GM21723 (cell line): ENCODE results near the gene ETFB.

ENCODE experiments used
- ATAC-seq: cut with Tn5 transposase; IDR thresholded peaks from one replicate; pipeline ENCODE4 v1.9.1; 2021; ENCODE audit warnings: mild to moderate bottlenecking, moderate library complexity; ENCODE audit not compliant: unreplicated experiment

The ETFB gene

DNA sequence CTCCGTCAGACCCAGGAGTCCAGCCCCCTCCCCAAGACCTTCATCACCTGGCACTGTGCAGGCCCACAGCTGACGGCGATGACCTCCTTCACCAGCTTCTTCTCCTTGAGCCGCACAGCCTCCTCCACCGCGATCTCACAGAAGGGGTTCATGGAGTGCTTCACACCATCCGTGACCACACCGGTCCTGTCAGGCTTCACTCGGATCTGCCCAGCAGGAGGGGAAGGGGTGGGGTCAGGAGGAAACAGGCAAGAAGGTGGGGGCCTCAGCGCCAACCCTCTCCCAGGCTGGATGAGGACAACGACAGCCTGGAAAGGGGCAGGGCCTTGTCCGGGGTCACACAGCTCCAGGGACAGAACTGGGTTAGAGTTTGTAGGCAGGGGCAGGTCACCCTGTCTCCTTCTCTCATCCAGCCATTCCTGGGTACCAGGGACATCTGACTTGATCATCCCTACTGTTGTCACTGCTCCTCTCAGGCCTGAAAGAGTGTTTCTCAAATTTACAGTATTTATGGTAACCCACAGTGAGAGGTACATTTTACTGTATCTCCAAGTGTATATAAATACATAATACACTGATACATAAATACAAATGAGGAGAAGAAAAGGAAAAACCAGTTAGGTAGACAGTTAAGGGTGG, 12.0 kb downstream of the ETFB start:
- ATAC-seq: no peak

GRCh38 chr19:51352783-51353360, 13.3 kb downstream of the ETFB start:
- ATAC-seq: no peak

GRCh38 chr19:51351266-51351990, 14.8 kb downstream of the ETFB start:
- no peak for ATAC-seq

GRCh38 chr19:51347209-51347928, 18.8 kb downstream of the ETFB start:
- no peak for ATAC-seq

DNA sequence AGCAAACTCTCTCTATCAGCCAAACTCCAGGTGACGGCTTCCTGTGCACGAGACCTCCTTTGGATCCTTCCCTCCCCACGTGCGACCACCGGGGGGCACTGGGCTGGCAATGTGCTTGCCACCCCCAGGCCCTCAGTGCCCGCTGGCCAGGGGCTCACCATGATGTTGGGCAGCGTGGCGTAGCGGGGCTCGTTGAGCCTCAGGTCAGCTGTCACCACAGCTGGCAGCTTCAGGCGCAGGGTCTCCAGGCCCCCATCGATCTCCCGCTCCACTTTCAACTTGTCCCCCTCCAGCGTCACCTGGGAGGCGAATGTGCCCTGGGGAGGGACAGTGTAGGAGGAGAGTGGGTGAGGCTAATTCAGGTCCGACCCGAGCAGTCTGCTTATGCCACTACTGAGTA, 19.4 kb downstream of the ETFB start:
- ATAC-seq: no peak

GRCh38 chr19:51345076-51345620, 21.0 kb downstream of the ETFB start:
- no peak for ATAC-seq

DNA sequence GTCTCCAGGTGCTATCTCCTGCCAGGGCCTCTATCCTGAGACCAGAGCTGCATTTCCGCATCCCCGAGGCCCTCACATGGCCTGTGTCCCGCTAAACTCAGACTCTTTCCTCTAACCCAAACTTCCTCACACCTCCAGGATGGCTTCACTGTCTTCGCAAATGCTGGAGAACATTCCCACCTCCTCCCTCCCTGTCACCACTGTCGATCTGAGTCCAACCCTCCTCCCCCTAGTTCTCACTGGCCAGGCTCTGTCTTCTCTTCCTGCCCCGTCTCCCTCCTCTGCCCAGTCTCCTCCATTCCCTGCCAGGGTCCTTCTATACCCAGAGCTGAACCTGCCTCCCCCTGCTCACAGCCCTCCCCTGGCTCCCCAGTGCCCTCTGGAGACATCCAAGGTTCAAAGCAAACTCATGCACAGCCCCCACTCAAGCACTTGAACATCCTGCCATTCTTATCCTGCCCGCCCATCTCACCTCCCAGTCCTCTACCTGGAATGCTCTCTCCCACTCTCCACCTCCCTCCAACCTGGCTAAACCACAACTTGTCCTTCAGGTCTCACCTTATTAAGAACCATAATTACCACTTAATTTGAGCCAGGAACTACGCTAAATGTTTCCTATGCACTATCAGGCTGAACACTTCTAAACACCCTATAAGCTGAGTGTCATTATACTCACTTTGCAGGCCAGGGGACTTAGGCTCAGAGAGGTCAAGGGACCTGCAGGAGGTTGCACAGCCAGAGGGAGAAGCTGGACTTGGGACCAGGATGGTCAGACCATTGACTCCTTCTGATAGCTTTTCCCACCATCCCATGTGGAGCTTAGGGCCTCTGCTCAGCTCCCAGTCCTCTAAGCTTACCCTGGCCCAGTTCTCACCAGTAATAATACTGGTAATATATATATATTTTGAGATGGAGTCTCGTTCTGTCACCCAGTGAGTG, 23.3 kb downstream of the ETFB start:
- no peak for ATAC-seq

DNA sequence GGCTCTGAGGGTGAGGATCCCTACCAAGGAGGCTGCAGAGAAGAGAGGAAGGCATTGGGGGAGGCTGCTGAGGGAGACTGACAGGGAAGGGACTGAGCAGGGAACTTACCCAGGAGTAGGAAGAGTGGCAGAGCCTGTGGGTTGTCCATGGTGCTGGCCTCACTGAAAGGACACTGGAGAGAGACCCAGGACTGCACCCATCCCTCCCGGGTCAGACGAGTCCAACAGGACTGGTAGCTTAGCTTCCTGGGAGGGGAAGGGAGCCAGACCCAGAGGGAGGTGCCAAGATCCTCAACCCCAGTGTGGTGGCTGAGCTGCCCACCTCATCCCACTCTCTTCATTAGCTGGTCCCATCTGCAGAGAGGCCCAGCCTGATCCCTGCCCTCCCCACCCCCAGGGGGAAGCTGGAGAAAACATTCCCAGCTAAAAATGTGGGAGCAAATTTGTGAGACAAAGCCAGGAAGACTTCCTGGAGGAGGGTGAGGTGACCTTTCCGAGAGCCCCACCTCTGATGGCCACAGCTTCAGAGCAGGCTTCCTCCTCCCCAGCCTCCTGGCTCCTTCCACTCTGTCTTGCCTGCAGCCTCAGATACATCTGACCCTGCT, 24.1 kb downstream of the ETFB start, which contains the start of gene VSIG10L:
VSIG10L (minus strand) TSS at position 164 of the 605 bp plus-strand sequence; CDS start at position 149, 15 bp downstream.
- ATAC-seq: no peak

DNA sequence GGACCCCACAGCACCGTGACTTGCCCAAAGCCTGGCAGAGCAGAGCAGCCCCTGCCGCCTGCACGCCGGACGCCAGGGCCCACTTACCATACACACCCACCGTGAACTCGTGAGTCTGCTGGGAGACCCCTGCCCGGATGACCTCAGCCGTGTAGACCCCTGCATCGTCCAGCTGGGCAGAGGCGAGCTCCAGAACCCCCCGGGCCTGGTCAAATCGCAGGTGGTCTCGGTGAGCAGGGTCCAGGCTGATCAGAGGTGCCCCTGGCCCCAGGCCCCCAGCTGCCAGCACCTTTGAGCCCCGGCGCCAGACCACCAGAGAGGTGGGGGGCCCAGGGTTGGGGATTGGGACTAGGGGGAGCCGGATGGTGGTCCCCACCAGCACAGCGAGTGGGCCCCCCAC, 25.1 kb downstream of the ETFB start:
- ATAC-seq: no peak

GRCh38 chr19:51339687-51340656, 26.2 kb downstream of the ETFB start:
- peak; percentile 60 for ATAC-seq

GRCh38 chr19:51339313-51339686, 26.9 kb downstream of the ETFB start:
- ATAC-seq: peak; percentile 20

DNA sequence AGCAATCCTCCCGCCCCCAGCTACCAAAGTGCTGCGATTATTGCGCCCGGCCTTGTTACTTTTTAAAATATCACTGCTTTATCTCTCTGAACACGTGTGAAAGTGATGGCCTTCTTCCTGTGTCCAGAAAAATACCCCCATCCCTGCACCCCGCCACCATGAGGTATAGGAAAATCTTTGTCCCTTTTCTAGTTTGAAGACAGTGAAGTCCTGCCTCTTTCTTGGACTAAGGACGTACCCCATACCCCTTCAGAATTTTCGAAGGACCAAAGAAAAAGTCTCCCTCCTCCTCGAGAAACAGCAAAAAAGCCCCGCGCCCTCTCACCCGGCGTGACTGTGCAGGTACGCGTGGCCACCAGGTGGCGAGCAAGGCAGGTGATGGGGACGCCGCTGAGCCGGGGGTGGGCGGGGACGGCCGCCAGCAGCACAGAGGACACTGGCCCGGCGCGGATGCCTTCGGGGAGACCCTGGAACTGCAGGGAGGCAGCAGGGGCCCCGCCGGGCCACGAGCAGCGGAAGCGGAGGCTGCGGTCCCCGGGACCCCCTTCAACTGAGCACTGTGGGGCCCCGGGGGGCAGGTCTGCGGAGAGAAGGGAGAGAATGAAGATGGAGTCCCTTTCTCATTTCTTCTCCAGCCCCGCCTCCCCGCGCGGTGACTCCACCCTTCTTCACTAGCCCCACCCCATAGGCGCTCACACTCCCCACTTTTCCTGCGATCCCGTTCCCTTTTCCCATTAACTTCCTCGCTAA, 27.4 kb downstream of the ETFB start:
- ATAC-seq: peak; percentile 54

DNA sequence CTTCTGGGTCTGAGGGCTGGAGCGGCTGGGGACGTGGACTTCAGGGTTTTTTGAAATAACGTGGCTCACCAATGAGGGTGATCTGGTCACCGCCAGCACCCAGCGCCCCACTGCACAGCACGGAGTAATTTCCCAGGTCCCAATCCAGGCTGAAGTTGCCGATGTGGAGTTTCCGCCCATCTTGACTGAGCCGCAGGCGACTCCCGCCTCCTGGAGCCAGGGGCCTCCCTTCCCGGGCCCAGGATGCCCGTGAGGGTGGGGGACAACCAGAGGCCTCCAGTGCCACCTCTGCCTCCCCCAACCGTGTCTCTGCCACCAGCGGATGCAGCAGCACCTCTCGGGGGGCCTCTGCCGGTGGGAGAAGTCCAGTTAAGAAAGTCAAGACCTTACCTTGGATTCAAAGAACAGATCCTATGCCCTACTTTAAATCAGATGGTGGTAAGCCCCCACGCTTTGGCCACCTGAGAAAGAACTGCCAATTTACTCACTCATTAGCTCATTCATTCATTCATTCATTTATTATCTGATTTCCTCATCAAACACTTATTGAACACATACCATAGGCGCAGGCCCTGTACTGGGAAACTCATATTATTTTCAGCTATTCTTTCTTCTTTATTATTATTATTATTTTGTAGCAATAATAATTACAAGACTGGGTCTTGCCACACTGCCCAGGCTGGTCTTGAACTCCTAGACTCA, 28.2 kb downstream of the ETFB start:
- no peak for ATAC-seq

GRCh38 chr19:51337141-51337860, 28.9 kb downstream of the ETFB start:
- no peak for ATAC-seq

GRCh38 chr19:51333836-51334460, 32.2 kb downstream of the ETFB start:
- ATAC-seq: no peak

DNA sequence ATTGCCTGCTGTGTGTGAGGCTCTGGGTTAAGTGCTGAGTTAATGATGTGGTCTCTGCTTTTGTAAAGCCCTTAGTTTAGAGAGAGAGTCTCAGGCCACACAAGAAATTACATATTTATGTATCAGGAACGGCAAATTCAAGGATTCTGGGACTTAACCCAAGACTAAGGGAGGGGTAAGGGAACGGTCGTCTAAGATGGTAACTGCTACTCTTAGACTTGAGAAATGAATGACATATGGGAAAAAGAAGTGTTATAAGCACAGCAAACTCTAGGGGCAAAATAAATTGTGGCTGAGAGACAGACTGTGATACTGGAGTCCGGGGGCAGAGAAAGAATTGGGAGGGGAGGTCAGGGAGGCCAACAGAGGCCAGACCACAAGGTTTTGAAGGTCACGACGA, 34.5 kb downstream of the ETFB start:
- no peak for ATAC-seq
